GM12892 (cell line): ENCODE data around the gene CDC14B.

Source experiments
- POLR2A ChIP-seq: IDR thresholded peaks from 2 replicates; pipeline ENCODE4 v1.6.1; 2011; ENCODE audit warnings: low read depth, low read length, control low read depth
- POLR2AphosphoS5 ChIP-seq: IDR thresholded peaks from 2 replicates; pipeline ENCODE4 v1.6.1; 2011; ENCODE audit warnings: low read depth, low read length, control low read depth

DNA sequence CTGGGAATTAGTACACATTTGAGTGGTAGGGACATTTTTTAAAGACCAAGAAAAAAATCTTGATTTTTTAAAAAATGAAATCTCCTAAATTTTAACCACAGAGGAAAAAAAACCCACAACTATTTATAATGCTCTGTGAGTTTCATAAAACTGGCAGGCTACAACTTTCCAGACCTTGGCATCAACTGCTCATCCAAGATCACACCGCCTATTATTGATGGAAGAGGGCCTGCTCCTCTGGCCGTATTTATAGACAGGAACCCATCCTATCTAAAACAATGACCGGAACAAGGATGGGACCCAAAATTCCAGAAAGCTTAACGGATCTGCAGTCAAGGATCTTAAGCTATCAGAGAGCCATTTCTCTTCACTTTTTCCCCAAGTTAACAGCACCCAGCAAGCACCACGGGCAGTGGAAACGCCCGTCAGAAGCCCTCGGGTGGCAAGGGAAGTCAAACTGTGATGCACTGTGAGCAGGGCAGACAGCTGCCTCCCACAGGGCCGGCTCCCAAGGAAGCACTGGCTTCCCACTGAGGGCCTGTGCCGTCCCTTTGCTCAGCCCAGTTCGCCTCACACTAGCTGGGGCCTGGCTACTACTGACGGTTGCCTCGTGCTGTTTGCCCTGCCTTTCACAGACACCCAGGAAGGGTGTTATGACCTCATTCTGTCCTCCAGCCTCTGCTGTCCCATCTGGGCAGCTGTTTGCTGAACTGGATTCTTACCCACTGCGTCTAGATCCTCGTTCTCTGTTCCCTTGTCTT is 62.8 kb downstream of the CDC14B start:
- TF ChIP-seq POLR2A: no peak
- TF ChIP-seq POLR2AphosphoS5: no peak
